ENCODE measurements around the gene PDE9A.

Gene PDE9A

DNA sequence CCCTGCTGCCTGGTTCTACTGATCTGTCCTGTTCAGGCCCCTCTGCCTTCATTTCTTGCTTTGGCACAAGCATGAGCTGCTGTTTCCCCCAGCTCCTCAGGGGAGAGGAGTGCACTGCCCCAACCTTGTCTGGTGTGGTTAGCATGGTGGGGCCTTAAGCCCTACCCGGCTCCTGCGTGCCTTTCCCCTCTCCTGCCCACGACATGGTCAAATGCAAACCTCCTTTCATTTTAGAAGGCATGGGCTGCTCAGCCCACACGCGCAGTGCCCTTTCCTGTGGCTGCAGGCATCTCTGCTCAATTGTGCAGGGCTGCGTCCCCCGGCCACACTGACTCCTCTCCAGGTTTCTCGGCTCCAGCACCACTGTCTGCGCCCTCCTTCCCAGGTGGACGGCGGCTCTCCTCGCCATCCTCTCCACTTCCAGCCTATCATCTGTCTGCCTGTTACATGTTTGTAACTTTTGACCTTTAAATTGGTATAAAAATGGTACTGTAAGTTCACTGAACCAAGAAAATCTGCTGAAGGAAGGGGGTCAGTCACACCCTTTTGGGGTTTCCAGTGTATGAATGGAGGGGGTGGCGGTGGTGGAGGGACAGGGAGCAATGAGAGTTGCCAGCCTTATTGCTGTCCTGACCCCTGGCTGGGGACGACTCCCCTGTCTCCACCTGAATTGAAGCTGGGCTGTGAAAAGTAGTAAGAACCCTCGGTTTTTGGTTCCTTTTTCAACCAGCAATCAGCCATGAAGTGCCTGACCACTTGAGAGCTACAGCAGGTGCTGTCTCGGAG, 5.1 kb downstream of the PDE9A start:
- no peak for DNase-seq

DNA sequence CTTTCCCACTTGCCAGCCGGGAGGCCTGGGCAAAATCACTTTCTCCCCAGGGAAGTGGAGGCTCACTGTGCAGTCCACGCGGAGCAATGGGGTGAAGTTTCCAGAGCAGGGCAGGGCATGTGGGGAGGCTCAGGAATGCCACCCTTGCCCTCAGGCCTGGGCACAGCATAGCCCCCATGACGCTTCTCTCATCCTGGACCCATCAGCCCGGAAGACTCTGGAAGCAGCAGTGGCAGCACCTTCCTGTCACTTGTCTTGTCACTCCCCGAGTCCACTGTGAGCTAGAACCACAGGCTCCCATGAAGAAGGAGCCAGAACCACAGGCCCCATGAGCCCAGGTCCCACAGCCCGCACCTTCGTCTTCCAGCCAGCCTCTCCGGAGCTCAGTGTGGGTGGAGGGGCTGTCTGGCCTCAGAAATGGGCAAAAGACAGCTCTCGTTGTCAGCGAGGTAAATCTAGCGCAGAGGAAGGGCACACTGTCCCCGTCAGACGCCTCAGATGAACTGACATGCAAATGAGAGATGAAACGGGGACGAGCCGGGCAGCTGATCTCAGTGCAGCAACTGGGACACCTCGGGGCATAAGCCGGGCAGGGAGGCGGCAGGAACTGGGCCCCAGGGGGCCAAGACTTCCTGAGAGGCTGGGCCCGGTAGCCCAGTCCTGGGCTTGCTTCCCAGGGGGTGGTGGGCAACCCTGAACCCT, 6.1 kb downstream of the PDE9A start:
- DNase-seq = no peak

DNA sequence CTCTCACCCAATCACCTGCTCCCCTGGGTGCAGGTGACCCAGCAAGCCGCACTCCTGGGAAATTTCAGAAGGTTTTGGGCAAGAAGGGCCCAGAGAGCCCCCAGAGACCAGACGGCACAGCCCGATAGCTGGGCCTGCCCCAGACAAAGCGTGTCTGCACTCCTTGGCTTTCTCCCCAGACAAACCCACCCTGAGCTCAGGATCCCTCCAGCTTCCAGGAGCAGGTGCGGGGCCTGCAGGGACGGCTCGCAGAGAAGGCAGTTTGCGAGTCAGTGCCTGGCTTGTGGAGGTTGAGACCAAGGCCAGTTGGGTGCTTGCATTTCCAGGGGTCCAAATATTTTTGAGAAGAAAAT, 6.7 kb downstream of the PDE9A start:
- DNase-seq = no peak

DNA sequence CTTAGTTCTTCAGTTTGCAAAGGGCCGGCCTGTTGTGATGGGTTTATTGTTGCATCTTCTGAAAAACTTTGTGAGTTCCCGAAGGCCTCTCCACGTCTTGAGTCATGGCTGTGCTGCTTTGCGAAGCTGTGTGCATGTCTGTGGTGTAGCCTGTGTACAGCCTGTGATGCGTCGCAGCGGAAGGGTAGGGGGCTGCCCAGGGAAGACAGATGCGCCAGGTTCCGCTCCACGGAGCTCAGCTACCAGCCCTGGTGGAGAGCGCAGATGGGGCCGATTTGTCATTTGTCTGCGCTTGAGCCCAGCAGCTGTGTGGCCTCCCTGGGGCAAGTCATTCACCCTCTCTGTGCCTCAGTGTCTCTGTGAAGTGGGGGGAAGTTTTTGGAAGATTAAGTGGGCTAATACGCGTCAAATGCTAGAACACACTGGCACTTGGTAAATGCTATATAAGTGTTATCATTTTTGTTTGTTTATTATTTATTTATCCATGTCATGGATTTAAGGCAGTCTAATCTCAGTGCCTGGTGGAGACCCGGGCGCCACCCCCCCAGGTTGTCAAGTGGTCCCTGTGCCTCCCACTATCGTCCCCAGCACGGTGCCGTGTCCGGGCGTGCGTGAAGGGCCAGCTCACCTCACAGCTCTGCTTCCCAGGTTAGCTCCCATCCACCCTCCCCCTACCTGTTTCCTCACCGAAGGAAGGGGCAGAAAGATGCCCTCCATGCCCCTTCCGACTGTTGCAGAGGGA, 8.4 kb downstream of the PDE9A start:
- DNase-seq = no peak

DNA sequence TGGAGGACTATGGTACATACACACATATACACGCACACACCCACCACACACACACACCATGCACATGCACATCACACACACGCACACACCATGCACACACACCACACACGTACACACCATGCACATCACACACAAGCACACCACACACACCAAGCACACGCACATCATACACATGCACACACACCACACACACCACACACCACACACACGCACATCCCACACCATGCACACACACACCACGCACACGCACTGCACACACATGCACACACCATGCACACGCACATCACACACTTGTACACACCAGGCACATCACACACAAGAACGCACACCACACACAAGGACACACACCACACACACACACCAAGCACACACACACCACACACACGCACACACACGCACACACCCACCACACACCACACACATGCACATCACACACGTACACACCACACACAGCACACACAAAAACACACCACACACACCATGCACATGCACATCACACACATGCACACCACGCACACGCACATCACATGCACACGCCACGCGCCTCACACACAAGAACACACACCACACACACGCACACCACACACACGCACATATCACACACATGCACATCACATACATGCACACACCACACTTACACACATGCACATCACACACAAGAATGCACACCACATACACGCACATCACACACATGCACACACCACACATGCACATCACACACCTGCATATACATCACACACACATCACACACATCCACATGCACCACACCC, 9.2 kb downstream of the PDE9A start:
- no peak for DNase-seq

DNA sequence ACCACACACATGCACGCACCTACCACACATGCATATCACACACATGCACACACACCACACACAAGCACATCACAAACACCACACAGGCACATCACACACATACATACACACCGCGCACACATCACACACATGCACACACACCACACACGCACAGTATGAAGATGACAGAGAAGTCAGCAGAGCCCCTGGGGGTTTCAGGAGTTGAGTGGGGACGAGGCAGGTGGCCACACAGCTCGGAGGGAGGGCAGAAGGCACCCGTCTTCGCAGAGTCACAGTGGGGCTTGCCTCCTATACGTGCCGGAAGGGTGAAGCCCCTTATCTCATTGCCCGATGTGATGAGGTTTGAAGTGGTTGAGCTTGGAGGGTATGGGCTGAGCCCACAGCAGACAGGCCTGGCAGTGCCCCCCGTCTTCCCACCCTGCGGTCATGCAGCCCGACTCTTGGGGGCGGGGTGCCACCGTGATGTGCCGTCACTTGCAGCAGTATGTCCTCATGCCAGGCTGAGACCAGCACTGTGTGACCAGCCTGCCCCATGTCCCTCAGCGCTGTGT, 9.9 kb downstream of the PDE9A start:
- no peak for DNase-seq

DNA sequence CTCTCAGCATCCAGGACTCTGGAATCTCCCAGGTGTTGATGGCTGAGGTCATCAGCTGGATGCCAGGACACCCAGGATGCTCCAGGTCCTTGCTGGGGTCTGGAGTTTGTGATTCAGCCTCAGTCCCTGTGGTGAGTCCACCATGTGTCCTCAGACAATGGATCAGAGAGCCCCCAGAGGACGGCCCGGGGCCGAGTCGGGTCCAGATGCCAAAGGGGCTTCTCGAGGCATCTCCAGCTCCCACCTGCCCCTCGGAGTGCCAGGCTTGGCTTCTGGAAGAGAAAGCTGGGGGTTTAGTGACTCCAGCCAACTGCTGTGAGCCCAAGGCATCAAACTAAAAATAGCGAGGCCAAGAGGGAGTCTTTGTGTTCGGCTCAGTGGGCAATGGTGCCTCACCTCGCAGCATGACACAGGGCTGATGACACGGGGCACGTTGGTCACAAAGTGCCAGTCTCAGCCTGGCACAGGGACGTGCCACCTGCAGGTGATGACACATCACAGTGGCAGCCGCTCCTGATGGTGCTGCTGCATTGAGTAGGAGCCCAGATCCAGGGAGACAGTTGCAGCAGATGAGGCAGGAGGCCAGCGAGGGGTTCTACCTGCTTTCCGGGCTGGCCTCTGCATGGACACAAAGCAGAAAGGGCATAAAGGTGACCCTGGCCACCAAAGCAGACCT, 10.6 kb downstream of the PDE9A start:
- no peak for DNase-seq

DNA sequence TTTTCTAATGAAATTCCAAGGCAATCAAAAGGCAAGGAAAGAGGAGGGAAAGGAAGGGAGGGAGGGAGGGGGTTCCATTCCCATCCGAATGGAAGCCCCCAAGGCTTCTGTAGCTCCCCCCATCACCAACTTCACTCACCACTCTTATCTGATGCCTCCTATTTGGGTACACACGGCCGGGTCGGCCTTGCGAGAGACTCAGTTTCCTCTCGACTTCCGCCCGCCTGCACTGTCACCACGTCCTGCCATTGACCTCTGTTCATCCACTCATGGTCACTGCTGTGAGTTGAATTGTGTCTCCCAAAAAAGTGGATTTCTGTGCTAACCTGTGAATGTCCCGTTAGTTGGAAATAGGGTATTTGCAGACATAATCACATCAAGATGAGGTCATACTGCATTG, 11.2 kb downstream of the PDE9A start:
- no peak for DNase-seq

DNA sequence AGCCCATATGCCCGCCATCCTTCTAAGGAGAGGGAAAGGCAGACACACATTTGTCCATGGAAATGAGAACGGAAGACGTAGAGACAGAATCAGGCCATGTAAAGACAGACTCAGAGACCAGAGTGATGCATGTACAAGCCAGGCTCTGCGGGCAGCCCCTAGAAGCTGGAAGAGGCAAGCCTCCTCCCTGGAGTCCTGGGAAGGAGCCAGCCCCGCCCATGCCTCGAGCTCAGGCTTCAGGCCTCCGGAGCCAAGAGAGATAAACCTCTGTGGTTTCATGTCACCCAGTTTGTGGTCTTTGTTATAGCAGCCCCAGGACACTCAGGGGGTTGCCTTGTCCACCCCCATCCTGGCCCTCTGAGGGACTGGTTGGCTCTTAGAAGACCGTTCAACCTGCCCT, 11.6 kb downstream of the PDE9A start:
- DNase-seq = no peak

DNA sequence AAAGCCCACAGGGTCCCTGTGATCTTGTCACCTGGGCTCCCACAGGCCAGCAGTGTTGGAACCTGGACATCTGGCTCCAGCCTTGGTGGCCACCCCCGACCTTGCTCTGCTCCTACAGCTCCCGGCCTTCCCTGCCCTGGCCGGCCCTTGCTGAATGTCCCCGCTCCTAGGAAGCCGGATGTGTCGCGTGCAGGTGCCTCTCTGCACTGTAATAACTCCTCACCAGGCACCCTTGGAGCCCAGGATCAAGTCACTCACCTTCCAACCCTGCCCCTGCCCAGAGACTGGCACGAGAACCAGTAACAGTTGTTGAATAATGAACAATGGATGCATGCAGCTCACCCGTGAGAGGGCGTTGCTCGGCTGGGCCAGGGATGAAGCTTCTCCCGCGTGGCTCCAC, 12.1 kb downstream of the PDE9A start:
- no peak for DNase-seq

DNA sequence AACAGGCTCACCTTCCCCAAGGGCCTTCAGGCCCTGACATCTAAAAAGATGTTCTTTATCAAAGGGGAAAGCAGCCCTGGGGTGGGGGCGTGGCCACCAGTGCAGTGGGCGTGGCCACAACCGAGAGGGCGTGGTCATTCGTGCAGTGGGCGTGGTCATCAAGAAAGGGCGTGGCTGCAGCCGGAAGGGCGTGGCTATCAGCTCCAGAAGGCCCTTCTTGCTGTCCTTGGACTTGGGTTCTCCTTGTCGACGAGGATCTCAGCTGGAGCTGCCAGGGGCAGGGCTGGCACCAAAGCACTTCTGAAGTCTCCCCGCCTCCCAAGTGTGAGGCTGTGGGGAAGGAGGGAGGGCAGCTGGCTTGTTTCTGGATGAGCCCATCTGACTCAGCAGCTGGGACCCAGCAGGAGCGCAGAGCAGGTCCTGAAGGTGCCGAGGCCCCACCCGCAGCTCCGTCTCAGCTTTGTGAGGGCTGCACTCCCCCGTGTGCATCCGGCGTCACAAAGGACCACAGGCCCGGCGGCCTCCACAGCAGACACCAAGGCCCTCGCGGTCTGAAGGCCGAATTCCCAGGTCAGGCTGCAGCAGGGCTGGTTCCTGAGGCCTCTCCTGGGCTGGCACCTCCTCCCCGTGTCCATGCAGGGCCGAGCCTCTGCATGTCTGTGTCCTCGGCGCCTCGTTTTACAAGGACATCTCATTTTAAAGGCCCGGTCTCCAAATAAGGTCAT, 12.8 kb downstream of the PDE9A start:
- DNase-seq = peak; percentile 75

DNA sequence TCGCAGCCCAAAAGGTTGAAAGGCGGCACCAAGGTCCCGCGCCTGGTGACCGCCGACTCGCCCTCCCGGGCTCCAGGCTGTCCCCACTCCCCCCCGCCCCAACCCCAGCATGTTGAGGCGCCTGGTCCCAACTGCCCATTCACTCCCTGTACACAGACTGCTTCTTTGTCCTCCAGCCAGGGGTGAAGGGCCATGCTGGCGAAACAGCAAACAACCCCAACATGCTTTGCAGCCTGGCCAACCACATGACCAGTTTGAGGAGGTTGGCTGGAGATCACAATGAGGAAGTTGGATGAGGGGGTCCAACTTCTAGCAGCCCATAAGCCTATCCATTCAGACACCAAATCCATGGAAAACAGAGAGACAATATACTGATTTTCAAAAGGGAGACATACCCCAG, 13.5 kb downstream of the PDE9A start:
- DNase-seq = no peak

DNA sequence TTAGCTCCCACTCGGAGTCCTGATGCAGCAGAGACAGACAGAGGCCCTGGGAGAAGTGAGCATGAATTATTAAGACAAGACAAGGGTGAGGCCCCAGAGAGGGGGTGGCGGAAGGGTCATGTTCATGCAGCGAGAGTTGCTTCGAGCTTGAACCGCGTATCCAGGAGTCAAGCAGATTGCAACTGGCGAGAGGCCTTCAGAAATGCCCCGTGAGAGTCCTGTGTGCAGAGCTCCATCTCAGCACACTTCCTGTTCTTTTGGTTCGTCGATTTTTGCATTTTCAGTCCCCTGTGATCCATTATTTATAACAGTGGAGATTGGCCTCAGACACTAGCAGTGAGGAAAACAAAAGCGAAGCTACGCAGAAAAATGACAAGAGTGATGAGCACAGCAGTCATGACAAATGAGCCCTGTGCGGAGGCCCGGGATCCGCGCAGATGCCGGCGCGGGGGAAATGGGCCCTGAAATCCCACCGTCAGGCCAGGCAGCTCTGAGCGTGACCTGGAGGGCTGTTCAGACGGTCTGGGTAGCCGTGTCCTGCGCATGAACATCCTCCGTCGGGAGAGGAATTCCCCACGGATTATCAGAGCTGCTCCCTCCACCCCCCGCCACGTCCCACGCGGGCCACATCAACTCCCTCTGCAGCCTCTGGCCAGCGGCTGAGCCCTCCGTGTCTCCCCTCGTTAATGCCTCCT, 15.0 kb downstream of the PDE9A start:
- no peak for DNase-seq

DNA sequence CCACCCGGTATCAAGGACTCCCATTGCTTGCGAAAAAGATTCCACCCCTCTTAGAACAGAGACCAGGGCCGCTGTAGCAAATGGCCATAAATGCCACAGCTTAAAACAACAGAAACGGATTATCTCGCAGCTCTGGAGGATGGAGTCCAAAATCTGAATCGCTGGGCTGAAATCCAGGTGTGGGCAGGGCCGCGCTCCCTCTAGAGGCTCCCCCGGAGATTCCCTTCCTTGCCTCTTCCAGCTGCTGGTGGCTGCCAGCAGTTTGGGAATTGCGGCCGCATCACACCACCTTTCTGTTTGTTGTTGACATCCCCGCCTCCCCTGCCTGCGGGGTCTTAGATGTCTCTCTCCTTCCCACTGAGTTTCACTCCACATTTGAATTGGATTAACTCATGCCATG, 15.6 kb downstream of the PDE9A start:
- no peak for DNase-seq

DNA sequence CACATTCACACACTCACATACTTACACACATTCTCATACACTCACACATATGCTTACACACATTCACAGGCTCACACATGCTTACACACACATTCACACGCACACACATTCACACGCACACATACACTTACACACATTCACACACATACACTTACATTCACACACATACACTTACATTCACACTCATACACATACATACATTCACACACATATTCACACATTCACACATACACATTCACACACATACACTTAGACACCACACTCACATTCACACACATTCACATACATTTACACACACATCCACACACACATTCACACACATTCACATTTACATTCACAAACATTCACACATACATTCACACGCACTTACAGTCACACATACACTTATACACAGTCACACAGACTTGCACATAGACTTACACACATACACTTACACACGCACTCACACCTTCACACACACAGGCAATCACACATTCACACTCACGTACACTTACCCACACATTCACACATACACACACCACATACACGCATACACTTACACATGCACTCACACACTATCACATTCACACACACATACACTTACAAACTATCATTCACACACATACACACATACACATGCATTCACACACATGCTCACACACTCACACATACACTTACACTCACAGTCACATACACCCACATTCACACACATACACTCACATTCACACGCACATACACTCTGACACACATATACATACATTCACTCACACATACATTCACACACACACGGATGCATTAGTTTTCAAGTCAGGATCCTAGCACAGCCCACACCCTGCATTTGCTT, 16.8 kb downstream of the PDE9A start:
- no peak for DNase-seq

DNA sequence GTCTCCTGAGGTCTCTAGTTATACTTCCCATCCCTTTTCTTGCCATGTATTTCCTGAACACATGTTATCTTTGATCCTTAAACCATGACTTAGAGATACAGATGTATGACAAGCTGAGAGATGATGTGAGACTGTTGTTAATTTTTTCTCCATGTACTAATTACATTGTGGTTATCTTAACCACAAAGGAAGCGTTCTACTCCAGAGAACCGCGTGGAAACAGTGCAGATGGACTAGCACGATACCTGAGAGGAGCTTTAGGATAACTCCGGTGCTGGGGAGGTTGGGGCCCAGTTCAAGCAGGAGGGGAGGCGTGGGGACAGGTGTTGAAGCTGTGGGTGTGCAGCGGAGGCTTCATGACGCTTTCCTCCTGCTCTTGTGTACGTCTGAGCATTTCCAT, 17.5 kb downstream of the PDE9A start:
- no peak for DNase-seq

DNA sequence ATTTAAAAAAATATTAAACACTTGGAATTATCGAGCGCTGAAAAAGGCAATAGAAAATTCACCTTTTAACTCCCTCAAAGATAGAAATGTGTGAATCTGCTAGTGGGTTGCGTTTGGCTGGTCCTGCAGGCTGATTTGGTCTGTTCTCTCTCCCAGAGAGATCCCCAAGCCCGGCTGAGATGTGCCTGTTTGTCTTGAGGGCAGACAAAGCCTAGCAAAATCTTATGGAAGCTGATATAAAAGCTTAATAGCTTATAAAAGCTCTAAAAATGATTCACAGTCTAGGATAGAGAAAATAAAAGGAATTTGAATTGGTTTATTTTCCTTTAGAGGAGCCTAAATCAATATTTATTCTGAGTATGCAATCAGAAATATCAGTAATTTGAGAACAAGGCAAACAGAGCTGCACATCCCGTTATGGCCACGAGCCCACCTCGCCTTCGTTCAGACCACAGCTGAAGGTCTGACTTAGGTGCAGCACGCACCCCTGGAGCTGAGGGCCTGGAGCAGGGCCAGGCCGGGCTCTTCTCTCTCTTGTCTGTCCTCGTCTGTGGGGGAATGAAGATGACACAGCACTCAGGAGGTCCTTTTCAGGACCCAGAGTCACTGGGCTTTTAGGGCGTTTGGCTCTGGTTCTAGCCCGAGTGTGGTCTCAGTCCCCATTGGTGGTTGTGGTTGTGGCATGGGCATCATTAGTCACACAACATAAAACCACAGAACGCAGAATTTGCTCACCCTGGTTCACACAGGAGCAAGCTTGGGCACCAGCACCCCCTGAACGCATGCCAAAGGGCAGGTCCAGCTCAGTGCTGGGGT, 18.6 kb downstream of the PDE9A start:
- no peak for DNase-seq

DNA sequence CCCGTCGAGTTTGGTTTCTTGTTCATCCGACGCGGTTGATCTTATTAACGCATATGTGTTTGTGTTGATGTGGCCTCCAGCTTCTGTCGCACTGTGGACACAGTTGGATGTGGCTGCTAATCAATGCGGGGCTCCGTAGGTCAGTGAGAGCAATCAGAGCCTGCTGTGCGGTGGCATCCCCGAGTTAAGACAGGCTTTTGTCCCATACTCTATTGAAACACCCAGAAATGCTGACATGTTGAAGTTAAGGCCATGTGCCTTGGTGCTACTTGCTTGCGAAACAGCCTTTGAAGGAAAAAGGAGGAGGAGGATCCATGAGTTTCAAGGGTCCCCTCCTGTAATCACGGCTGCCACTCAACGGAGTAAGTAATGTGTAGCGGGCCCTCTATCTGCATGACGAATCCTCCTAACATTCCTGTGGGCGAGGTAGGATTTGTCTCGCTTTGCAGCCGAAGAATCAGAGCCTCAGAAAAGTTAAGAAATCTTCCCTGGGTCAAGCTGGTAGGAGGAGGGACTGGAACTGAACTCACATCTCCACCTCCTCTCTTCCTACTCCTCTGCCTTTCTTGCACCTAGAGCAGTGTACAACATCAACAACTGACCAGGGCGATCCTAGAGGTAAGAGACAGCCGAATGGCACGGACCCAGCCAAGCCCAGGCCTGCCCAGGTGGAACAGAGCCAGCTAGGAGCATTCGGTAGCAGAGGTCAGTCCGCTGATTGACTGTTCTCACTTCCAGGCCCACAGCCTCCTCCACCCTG, 19.5 kb downstream of the PDE9A start:
- no peak for DNase-seq
